ENCODE measurements around the gene C16orf87. TPM values are rescaled to one million over a fixed set of nuclear protein-coding genes. Genes with fewer than 3 reads are reported as not detected.

Gene C16orf87
- total RNA-seq, 1 donor from 2014 or later = 17.2 TPM

GRCh38 chr16:46866286-46866685 lies 35.3 kb upstream of the C16orf87 start:
- no peak overlapping the region for H3K4me3 Mint-ChIP-seq (ENCODE audit: low read depth)

GRCh38 chr16:46862555-46863447 lies 31.8 kb upstream of the C16orf87 start:
- H3K27ac Mint-ChIP-seq = no peak overlapping the region
- H3K9me3 Mint-ChIP-seq (ENCODE audit: low read depth) = peaks cover 4% of the 10 kb centered on the region
- no peak for TF ChIP-seq CTCF (IDR thresholded peaks at IDR 0.05; ENCODE audit: unreplicated experiment)
- H3K36me3 Mint-ChIP-seq (ENCODE audit: insufficient read depth) = no peaks in the 10 kb centered on the region
- H3K4me3 Mint-ChIP-seq (ENCODE audit: low read depth) = no peak overlapping the region
- H3K27me3 Mint-ChIP-seq = no peaks in the 10 kb centered on the region
- DNase-seq (ENCODE audit: low spot score, unreplicated experiment) = no peak
- no peaks in the 10 kb centered on the region for H3K4me1 Mint-ChIP-seq (ENCODE audit: low read depth)

More at GRCh38 chr16:46866286-46866685, 35.3 kb upstream of the C16orf87 start:
- H3K9me3 Mint-ChIP-seq (ENCODE audit: low read depth) = peaks cover 4% of the 10 kb centered on the region
- TF ChIP-seq CTCF (IDR thresholded peaks at IDR 0.05; ENCODE audit: unreplicated experiment) = no peak
- DNase-seq (ENCODE audit: low spot score, unreplicated experiment) = no peak
- H3K4me1 Mint-ChIP-seq (ENCODE audit: low read depth) = no peaks in the 10 kb centered on the region
- H3K27me3 Mint-ChIP-seq = no peaks in the 10 kb centered on the region
- no peak overlapping the region for H3K27ac Mint-ChIP-seq
- no peaks in the 10 kb centered on the region for H3K36me3 Mint-ChIP-seq (ENCODE audit: insufficient read depth)

GRCh38 chr16:46859719-46860152 lies 28.8 kb upstream of the C16orf87 start:
- peaks cover 12% of the 10 kb centered on the region for H3K4me1 Mint-ChIP-seq (ENCODE audit: low read depth)
- DNase-seq (ENCODE audit: low spot score, unreplicated experiment) = no peak
- H3K27me3 Mint-ChIP-seq = no peaks in the 10 kb centered on the region
- H3K27ac Mint-ChIP-seq = no peak overlapping the region
- no peaks in the 10 kb centered on the region for H3K36me3 Mint-ChIP-seq (ENCODE audit: insufficient read depth)
- TF ChIP-seq CTCF (IDR thresholded peaks at IDR 0.05; ENCODE audit: unreplicated experiment) = no peak
- H3K9me3 Mint-ChIP-seq (ENCODE audit: low read depth) = peaks cover 4% of the 10 kb centered on the region
- H3K4me3 Mint-ChIP-seq (ENCODE audit: low read depth) = no peak overlapping the region

GRCh38 chr16:46858151-46858550 lies 27.2 kb upstream of the C16orf87 start:
- H3K9me3 Mint-ChIP-seq (ENCODE audit: low read depth) = peaks cover 4% of the 10 kb centered on the region
- DNase-seq (ENCODE audit: low spot score, unreplicated experiment) = no peak
- H3K4me3 Mint-ChIP-seq (ENCODE audit: low read depth) = no peak overlapping the region
- H3K36me3 Mint-ChIP-seq (ENCODE audit: insufficient read depth) = no peaks in the 10 kb centered on the region
- H3K27ac Mint-ChIP-seq = no peak overlapping the region
- no peaks in the 10 kb centered on the region for H3K27me3 Mint-ChIP-seq
- no peak for TF ChIP-seq CTCF (IDR thresholded peaks at IDR 0.05; ENCODE audit: unreplicated experiment)
- peaks cover 20% of the 10 kb centered on the region for H3K4me1 Mint-ChIP-seq (ENCODE audit: low read depth)

- Mint-ChIP-seq H3K27ac (no peak overlapping the region), H3K27me3 (no peaks in the 10 kb centered on the region), H3K36me3 (ENCODE audit: insufficient read depth) (no peaks in the 10 kb centered on the region), H3K4me1 (ENCODE audit: low read depth) (peaks cover 24% of the 10 kb centered on the region), H3K9me3 (ENCODE audit: low read depth) (peaks cover under 1% of the 10 kb centered on the region), H3K4me3 (ENCODE audit: low read depth) (no peak overlapping the region)
- DNase-seq (ENCODE audit: low spot score, unreplicated experiment) = no peak
- TF ChIP-seq CTCF (IDR thresholded peaks at IDR 0.05; ENCODE audit: unreplicated experiment) = peak; percentile 51
Measured at GRCh38 chr16:46857368-46857945, 26.5 kb upstream of the C16orf87 start.
